ENCODE measurements around the gene LECT2. TPM values are rescaled to one million over a fixed set of nuclear protein-coding genes. Genes with fewer than 3 reads are reported as not detected.

The LECT2 gene
- total RNA-seq: not detected in 2 replicates

GRCh38 chr5:135954899-135955298, at the start of gene LECT2:
TSS of gene LECT2 (minus strand) at chr5:135954983. CDS start at chr5:135954833, 150 bp downstream.

Other genes with a start within 250 kb of the LECT2 start
- gene SLC25A48, start 120.3 kb downstream of the LECT2 start, total RNA-seq: not detected in 2 replicates
- not detected in 2 replicates for gene IL9, start 59.1 kb downstream of the LECT2 start, total RNA-seq
- 464 and 600 TPM in 2 replicates for gene TGFBI, start 74.0 kb upstream of the LECT2 start, total RNA-seq
- gene SMAD5, start 177.9 kb upstream of the LECT2 start, total RNA-seq: 69.0 and 78.0 TPM in 2 replicates
- gene SMIM32, start 238.2 kb upstream of the LECT2 start, total RNA-seq: not detected in 2 replicates

All from hair follicle dermal papilla cell (primary cell).